Stimulated activated CD8-positive, alpha-beta memory T cell treated with anti-CD3 and anti-CD28 coated beads, Interleukin-15, amount 100 ng/mL, for 4 hours (primary cell): ENCODE data around the gene IGDCC3.

Experiments used
- DNase-seq, 2 donors: peaks; one replicate each; pipeline ENCODE4 v3.0.0-alpha.2; 2020; ENCODE audit warnings: low read depth in 2 of 2

The IGDCC3 gene

DNA sequence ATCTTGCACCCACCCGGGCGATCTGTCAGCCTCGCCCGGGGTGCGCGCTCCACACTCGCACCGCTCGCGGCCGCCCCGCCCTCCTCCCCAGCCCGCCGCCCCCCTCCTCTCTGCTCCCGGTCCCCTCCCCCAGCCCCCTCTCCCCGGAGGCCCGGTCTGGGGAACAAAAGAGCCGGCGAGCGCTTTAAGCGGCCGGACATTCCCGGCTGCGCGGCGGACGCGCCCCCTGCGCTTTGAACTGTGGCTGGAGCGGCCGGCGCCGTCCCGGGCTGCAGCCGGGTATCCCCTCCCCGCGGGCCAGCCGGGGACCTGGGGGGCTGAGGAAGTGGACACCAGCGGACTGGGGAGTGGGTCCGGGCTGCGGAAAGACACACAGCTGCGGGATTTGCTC is at the start of gene IGDCC3:
Gene IGDCC3 (minus strand): TSS at position 27 of the 391 bp plus-strand sequence. CDS start 214 bp downstream, outside the sequence.
- no peak for DNase-seq

DNA sequence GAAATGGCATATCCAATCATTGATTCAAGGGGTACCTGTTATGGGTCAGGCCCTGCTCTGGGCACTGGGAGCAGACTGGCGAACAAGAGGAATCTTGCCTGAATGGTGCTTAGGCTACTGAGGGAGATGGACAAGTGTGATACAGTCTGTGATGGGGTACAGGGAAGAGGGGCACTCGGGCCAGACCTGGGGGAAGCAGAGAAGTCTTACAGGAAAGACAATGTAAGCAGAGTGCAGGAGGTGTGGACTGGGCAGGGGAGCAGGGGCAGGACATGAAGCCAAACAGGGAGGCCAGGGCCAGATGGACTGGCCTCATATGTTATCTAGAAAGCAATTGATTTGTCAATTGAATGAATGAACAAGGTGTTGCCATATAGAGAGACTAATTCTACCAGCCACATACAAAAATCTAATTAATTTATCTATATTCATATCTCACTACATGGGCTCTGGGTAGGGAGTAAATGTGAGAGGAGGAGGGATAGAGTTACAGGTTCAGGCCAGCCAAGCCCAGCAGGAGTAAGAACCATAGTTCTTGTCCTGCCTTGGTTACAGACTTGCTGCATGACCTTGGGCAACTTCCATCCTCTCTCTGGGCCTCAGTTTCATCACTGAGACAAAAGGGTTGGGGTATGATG is 48.5 kb upstream of the IGDCC3 start:
- no peak for DNase-seq

DNA sequence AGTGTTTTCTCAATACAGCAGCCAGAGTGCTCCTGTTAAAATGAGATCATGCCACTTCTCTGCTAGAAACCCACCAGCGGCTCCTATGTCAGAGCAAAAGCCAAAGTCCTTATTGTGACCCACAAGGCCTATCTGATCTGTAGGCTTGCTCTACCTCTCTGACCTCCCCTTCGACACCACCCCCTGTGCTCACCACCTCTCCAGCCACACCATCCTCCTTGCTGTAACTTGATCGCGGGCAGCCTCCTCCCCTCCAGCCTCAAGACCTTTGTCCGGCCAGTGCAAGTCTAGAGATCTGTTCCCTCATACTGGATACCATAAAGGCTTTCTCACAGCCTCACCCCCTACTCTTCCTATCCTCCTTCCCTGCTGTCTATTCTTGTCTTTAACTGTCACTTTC is 46.9 kb upstream of the IGDCC3 start:
- DNase-seq = no peak

DNA sequence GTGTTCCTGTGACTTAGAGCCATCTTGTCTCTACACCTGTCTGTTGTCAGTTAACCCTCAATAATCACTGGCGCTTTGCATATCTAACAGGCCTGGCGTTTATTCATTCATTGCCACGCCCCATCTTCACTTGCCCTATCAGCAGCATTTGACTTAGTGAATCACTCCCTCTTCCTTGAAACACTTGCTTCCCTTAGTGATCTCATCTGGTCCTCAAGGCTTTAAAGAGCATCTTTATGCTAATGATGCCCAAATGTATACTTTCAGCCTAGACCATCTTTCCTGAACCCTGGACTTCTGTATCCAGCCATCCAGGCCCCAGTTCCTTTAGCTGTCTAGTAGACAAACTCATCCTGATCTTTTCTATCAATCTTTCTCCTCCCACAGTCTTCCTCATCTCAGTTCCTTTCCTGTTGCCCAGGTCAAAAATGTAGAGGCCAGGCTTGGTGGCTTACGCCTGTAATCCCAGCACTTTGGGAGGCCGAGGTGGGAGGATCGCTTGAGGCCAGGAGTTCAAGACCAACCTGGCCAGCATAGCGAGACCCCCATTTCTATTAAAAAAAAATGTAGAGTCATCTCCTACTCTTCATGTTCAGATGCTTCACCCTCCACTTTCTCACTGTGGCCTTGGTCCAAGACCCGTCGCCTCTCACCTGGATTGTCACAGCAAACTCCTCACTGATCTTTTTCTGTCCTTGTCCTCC is 46.3 kb upstream of the IGDCC3 start:
- DNase-seq = no peak

DNA sequence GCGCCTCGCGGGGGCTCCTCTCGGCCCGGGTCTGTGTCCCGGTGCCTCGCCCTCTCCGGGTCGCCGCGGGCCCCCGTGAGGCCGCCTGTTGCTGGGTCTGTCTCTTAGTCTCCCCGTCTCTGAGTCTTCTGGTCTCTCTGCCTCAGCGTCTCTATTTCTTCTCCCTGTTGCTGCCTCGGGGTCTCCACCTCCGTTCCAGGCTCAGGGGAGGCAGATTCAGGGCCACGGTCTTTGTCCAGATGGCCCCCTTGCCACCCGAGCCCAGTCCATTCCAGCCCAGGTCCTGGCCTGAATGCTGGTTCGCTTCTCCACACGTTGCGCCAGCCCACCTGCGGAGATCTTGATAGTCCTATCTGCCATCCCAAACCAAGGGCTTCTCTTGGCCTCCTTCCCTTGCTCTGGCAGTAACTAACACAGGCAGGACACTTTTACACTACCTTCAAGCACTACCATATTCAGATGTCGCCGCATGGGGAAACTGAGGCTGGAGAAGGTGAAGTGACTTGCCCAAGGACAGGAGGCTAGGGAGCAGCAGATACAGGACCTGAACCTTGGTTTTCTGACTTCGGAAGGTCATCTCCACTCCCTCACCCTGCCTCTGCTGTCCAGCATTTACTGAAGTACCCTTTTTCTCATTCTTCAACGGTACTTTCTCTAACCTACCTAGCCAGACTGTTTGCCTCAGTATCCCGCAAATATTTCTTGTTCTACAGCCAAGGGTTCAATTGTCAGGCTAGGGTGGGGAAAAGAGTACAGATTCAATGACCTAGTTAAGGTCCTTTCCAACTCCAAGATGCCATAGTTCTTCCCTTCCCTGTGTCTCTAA is 45.6 kb upstream of the IGDCC3 start:
- DNase-seq = no peak

DNA sequence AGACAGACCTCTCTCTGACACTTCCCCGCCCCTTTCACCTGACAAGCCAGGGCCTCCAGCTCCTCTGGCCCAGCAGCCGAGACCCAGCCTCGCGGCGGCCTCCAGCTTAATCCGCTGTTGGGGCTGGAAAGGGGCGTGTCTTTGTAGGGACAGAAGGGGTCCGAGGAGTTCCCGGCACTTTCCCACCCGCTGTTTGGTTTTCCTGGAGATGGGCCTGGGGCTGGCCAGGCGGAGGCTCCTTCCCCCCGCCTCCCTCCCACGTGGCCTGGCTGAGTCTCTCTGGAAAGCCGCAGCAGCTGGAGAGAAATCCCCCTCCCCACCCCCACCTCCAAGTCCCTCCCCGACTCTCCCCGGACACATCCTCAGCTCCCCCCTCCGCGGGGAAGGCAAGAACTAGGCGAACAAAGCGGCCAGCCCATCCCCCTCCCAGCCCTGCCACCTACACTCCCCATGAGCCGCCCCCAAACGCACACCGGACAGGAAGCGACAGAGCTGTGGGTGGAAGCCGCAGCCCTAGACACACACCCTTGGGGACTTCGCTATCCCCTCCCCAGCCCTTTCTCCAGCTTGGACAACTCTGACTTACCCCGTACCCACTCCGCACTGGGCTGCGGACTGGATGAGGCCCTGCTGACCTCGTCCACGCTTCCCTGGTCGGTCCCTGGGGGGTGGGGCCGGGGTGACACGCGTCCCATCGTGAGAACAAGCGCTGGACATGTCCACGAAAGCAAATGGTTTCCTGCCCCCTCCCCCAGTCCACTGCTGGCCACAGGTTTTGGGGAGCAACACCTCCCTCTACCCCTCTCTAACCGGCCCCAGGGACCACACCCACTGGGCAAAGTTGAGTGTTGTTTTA is 43.8 kb upstream of the IGDCC3 start:
- no peak for DNase-seq

DNA sequence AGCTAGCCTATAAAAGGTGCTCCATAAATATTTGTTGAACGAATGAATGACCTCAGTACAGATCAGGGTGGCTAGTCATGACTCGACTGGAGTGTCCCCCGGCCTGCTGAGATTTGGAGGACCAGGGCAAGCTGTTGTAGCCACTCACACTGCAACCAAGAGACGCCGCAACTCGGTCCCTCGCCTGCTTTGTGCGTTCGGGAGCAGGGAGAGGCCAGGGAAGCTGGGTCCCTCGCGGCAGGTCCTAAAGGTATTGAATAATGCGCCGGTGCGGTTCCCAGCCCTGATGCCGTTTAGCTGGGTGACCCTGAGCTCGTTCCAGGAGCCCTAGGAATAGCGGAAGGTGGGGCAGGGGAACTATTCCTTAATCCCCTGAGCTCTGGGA is 43.2 kb upstream of the IGDCC3 start:
- no peak for DNase-seq

DNA sequence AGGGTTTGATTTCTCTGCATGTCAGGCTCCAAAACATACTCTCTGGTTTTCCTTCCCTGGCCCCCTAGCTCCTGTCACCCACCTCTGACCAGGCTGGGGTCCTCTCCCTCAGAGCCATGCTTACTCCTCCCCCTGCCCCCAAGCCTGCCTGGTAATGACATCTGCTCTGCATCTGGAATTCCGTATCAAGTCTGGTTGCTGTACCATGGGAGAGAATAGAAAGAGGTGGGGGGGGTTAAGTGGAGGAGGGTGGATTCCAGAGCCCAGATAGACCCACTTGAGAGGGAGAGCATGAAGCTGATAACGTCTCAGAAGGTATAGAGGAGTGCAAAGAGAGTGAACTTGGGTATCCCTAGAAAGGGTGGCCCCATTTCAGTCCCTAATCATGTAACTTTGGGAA is 40.8 kb upstream of the IGDCC3 start:
- DNase-seq = no peak

DNA sequence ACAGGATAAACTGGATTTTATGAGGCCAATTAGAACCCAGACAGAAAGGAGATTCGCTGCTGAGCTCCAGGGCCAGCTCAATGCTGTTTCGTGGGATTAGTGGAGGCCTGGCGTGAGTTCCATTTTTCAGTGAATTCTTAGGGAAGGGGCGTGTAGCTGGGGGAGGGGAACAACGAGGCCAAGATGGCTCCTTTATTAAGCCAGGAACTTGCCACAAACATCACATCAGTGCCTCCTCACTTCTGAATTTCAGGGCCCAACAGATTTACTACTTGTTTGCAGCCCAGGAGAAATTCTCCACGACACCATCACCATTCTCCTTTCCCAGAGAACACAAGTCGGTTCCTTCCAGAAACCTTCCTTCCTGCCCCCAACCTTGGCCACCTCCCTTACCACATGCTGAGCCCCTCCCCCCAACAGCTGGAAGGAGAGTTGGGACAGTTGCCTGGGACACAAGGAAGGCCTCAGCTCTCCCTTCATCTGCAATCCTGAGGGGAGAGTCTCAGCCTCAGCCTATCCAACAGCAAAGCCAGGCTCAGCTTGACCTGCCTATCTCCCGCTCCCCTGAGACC is 39.1 kb upstream of the IGDCC3 start:
- DNase-seq = no peak

DNA sequence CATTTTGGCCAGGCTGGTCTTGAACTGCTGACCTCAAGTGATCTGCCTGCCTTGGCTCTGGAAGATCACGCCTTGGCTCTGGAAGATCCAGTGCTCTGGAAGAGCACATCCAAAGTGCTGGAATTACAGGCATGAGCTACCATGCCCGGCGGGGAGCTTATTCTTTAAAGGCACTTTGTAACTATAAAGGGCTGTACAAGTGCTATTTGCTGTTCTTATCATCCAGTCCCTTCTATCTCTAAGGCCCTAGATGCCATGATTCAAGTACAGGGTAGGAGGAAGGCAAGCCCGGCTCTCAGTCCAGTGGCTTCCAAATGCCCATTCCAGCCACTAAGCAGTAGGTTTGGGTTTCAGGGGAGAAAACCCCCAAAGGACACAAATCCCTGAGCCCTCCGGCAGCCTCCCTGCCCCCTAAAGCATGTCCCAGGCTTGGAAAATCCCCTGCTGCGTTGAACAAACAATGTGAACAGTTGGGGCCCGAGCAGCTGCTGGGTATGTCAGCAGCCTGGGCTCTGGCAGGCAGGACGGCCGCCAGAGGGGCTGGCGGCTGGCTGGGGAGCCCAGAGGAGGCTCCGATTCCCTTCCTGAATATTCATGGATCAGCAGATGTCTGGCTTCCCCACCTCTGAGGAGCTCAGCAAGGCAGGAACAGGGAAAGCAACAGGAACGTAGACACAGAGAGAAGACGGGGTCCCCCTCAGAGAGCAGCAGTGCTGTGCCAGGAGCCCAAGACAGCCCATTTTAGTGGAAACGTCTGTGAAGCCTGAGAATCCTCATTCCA is 37.2 kb upstream of the IGDCC3 start:
- no peak for DNase-seq

DNA sequence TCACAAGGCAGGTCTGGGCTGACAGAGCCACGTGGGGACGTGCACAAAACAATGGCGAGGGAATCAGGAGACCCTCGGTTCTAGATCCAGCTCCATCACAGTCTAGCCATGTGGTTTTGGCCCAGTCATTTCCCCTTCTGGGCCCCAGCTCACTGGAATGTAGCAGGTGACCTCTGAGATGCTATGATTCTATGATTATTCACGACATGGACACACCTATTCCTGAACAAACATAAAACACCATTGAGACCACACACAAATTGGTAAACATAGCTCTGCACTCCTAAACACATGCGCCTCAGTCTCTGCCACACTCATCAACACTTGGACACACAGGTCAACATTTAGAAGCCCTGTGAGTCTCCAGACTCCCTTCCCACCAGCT is 36.0 kb upstream of the IGDCC3 start:
- DNase-seq = no peak

DNA sequence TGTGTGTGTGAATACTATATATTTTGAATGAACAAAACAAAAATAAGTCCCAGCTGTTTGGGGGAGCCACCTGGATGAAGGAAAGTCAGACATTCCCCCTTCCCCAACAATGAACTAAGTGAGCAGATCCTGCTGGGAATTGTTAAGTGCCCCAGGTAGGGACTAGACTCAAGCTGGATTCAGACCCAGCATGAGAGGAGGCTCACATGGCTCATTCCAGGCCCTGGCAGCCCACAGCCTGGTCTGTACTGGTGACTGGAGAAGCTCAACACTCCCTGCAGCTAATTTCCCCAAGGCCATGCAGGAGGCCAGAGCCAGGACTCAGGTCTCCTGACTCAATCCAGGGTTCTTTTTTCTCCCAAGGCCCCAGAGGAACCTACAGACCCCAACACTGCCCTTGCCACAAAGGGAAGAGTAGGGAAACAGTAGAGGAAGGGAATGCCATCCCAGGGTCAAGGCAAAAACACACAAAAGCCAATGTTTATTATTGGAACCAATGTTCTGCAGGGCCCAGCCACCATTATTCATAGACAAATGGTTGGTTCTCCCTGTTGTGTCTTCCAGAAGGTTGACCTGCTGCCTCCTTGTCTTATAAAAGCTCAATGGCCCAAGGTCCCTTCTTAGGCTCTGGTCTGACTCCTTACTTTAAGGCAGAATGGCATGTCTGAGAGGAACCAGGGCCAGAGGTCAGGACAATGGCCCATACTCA is 35.4 kb upstream of the IGDCC3 start:
- DNase-seq = no peak

DNA sequence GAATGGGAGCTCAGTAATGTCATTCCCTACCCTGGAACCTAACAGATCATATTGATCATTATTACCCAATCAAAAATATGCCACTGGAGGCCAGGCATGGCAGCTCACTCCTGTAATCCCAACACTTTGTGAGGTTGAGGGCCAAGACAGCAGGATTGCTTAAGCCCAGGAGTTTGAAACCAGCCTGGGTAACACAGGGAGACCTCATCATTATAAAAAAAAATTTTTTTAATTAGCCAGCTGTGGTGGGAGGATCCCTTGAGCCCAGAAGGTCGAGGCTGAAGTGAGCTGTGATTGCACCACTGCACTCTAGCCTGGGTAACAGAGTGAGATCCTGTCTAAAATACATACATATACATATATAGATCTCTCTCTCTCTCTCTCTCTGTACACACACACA is 34.8 kb upstream of the IGDCC3 start:
- DNase-seq = no peak

DNA sequence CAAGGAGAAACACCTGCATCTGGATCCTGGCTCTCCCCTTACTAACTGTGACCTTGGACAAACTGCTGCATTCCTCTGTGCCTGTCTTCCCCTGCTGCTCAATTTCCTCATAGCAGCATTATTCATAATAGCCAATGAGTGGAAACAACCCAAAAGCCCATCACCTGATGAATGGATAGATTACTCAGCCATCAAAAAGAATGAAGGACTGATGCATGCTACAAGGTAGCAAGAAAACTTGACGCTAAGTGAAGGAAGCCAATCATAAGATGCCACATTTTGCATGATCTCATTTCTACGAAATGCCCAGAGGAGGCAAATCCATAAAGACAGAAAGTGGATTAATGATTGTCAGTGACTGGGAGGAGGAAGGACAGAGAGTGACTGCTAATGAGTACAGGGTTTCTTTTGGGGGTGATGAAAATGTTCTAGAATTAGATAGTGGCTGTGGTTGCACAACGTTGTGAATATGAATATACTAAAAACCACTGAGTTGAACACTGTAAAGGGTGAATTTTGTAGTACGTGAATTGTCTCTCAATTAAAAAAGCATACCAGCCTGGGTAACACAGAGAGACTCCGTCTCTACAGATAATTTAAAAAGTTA is 33.8 kb upstream of the IGDCC3 start:
- no peak for DNase-seq

DNA sequence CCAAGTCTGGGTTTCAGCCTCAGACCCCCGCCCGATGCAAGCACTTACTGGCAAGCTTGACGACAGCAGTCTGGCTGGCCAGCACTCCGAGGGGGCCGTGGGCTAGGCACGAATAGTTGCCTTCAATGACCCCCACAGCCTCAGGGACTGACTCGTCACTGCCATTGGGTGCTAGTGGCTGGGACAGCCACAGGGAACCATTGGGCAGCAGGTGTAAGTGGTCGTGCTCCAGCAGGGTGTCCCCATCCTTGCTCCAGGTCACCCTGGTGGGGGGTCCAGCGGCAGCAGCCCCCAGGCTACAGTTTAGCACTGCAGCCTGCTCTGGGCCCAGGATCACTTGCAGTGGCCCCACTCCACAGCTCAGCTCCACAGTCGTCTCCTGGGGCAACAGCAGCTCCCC is 33.2 kb upstream of the IGDCC3 start:
- no peak for DNase-seq

DNA sequence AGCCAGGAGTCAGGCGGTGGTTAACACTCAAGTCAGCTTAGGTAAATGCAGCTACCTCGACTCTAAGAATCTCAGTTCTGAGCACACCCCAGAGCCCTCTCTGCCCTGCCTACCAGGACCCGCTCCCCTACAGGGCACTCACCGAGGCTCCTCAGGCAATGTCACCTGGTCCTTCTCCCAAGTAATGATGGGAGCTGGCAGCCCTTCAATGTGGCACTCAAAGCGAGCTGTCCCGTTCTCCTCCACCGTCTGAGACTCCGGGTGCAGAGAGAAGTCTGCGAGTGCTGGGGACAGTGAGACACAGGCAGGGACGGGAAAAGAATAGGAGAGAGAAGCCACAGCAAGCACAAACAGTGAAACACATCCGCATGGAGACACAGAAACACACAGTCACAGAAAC is 32.2 kb upstream of the IGDCC3 start:
- no peak for DNase-seq

DNA sequence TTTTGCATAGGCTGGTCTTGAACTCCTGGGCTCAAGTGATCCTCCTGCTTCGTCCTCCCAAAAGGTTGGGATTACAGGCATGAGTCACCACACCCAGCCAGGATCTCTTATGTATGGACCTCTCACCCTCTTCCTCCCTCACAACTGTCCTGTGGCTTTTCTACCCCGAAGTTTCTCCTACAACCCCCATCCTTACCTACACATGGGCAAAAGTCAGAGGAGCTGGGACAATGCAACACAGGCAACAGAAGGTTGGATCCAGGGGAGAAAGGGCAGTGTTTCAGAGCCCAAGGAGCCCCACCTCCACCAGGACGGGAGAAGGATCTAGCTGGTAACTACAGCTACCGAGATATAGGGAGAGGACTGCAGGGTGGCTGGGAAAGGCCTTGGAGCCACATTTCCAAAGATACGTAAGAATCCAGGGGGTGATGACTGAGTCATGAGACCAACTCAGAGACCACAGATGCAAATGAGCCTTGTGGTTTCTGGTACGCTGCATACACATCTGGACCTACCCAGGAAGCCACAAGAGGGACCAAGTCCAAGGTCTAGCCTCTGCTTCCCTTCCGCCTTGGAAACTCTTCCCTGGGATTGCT is 31.3 kb upstream of the IGDCC3 start:
- no peak for DNase-seq

DNA sequence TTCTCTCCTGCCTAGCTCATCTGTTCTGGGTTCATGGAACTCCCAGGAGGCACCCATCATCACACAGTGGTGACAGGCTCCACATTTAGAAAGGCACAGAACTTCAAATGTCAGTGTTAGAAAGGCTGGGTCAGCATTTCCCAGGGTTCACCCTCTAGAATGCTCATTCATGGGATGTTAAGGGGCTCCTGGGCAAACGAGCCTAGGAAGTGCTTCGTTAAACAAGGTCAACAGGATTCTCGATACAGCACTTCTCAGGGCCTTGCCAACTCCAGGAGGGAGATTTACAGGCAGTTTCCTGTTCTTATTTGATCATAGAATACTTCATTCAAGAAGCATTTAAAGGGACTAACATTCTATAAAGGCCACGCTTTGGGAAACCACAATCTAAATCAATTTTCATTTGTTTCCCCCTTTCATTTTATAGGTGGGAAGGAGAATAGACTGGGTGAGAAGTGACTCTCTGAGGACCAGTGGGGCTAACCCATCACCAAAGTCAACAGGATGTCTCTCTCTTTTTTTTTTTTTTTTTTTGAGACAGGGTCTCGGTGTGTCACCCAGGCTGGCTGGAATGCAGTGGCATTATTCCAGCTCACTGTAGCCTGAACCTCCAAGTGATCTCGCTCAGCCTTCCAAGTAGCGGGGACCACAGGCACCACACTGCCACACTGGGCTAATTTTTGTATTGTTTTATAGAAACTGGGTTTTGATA is 30.7 kb upstream of the IGDCC3 start:
- no peak for DNase-seq
